HT1080 (cell line): ENCODE results near the gene TYK2. TPM values are rescaled to one million over a fixed set of nuclear protein-coding genes. Genes with fewer than 3 reads are reported as not detected.
"Not testable (repeated sequence)": the region's sequence is repeated elsewhere in the genome, so short reads cannot be mapped to it uniquely, and the experiment has no call there.

Experiments used
- DNase-seq: peaks from one replicate; pipeline ENCODE4 v3.0.0-alpha.2; 2015; ENCODE audit warnings: low read depth
- total RNA-seq: library from RNA; depleted of rRNA; stranded (reverse); fragments of >200 nt; shearing (Covaris generic); gene quantifications from 2 replicates; pipeline ENCODE4 v1.2.3, GENCODE V29; 2014

The TYK2 gene
- total RNA-seq, 1 experiment from 2014 or later = 80.5 TPM

- DNase-seq = no peak
Measured at GRCh38 chr19:10378124-10378523, 2.2 kb downstream of the TYK2 start.

- not testable (repeated sequence) for DNase-seq
Measured at GRCh38 chr19:10377140-10377640, 3.2 kb downstream of the TYK2 start.

GRCh38 chr19:10374931-10375330, 5.4 kb downstream of the TYK2 start:
- no peak for DNase-seq

- DNase-seq = no peak
Measured at GRCh38 chr19:10372690-10373089, 7.7 kb downstream of the TYK2 start.

GRCh38 chr19:10368101-10368803, 12.1 kb downstream of the TYK2 start:
- DNase-seq = no peak

- DNase-seq = not testable (repeated sequence)
Measured at GRCh38 chr19:10366950-10367512, 13.3 kb downstream of the TYK2 start.

- no peak for DNase-seq
Measured at GRCh38 chr19:10365518-10365917, 14.9 kb downstream of the TYK2 start.

- DNase-seq = no peak
Measured at GRCh38 chr19:10364644-10365043, 15.7 kb downstream of the TYK2 start.

GRCh38 chr19:10363789-10364281, 16.5 kb downstream of the TYK2 start:
- DNase-seq = no peak

- DNase-seq = no peak
Measured at GRCh38 chr19:10362259-10362658, 18.1 kb downstream of the TYK2 start.

GRCh38 chr19:10361569-10362011, 18.8 kb downstream of the TYK2 start:
- no peak for DNase-seq

- no peak for DNase-seq
Measured at GRCh38 chr19:10356431-10356830, 23.9 kb downstream of the TYK2 start.

- DNase-seq = no peak
Measured at GRCh38 chr19:10353793-10354391, 26.5 kb downstream of the TYK2 start.

- DNase-seq = no peak
Measured at GRCh38 chr19:10352764-10353671, 27.4 kb downstream of the TYK2 start.

GRCh38 chr19:10346509-10346908, 33.9 kb downstream of the TYK2 start:
- no peak for DNase-seq

GRCh38 chr19:10344780-10345179, 35.6 kb downstream of the TYK2 start:
- no peak for DNase-seq

GRCh38 chr19:10343495-10343894, 36.9 kb downstream of the TYK2 start:
- no peak for DNase-seq

GRCh38 chr19:10339977-10340376, 40.4 kb downstream of the TYK2 start:
- no peak for DNase-seq

GRCh38 chr19:10339380-10339960, 40.9 kb downstream of the TYK2 start, which contains the start of gene ICAM3:
Gene ICAM3, minus strand, starts transcription at chr19:10339624. Its CDS starts 10 bp downstream, at chr19:10339614.
- DNase-seq = no peak

GRCh38 chr19:10338940-10339339, 41.4 kb downstream of the TYK2 start:
- no peak for DNase-seq

- DNase-seq = not testable (repeated sequence)
Measured at GRCh38 chr19:10336725-10337124, 43.6 kb downstream of the TYK2 start.
